ENCODE measurements around the gene IL22.

DNA sequence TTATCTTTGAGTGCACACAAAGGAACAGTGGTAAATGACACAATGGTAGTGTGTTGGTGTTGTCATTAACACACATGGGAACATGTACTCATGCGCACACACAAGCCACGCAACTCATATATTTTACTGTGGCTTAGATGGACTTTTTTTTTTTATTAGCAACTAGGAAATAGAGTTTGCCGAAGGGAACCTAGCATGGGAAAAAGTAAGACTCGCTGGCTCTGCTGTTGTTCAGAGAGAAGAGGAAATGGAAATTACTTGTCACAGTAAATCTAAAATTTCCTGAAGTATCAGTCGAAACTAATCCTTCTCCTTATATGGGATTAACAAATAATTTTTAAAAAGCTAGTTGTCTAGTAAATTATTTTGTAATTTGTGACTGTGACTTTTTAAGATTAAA is 33.7 kb upstream of the IL22 start:
- TF ChIP-seq, protein P1, sequence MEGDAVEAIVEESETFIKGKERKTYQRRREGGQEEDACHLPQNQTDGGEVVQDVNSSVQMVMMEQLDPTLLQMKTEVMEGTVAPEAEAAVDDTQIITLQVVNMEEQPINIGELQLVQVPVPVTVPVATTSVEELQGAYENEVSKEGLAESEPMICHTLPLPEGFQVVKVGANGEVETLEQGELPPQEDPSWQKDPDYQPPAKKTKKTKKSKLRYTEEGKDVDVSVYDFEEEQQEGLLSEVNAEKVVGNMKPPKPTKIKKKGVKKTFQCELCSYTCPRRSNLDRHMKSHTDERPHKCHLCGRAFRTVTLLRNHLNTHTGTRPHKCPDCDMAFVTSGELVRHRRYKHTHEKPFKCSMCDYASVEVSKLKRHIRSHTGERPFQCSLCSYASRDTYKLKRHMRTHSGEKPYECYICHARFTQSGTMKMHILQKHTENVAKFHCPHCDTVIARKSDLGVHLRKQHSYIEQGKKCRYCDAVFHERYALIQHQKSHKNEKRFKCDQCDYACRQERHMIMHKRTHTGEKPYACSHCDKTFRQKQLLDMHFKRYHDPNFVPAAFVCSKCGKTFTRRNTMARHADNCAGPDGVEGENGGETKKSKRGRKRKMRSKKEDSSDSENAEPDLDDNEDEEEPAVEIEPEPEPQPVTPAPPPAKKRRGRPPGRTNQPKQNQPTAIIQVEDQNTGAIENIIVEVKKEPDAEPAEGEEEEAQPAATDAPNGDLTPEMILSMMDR (IDR thresholded peaks at IDR 0.05) = no peak
- no peak for TF ChIP-seq EP300 (IDR thresholded peaks at IDR 0.05; ENCODE audit: low read depth)
- no peak for TF ChIP-seq POLR2A (IDR thresholded peaks at IDR 0.05)

All from transverse colon (tissue), 3 donors.